HG02870 (cell line): ENCODE measurements around the gene SYT10.
"Not testable (repeated sequence)": the region's sequence is repeated elsewhere in the genome, so short reads cannot be mapped to it uniquely, and the experiment has no call there.

ENCODE experiments used
- ATAC-seq: cut with Tn5 transposase; IDR thresholded peaks from one replicate; pipeline ENCODE4 v1.9.1; 2021; ENCODE audit warnings: mild to moderate bottlenecking, moderate library complexity; ENCODE audit not compliant: unreplicated experiment

SYT10 gene

DNA sequence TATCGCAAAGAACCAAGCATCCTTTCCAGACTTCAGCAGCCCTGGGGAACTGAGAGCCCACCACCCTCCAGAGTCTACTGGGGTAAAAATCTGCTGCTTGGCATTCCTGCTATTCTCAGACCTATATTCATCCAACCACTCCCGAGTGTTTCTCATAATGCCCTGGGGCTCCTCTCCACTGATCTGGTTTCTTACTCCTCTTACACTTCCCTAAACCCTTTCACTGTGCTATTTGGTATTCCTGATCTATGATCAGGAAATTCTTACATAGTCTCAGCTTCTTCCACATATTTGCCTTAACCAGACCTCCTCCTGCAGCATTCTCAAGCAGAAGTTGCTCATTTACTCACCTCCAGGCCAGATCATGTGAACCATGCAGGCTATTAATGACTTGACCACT is 82.4 kb downstream of the SYT10 start:
- ATAC-seq: no peak

DNA sequence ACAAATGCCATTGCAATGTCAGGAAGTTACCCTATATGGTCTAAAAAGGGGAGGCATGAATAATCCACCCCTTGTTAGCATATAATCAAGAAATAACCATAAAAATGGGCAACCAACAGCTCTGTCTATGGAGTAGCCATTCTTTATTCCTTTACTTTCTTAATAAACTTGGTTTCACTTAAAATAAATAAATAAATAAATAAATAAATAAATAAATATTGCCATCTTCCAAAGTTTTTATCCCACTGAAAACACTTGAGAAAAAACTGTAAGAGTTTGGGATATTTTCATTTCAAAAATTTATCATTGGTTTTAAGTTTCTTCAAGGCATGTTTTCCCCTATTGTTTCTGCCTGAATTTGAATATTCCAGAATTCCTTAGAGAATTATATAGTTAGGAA is 89.8 kb downstream of the SYT10 start:
- ATAC-seq: no peak

DNA sequence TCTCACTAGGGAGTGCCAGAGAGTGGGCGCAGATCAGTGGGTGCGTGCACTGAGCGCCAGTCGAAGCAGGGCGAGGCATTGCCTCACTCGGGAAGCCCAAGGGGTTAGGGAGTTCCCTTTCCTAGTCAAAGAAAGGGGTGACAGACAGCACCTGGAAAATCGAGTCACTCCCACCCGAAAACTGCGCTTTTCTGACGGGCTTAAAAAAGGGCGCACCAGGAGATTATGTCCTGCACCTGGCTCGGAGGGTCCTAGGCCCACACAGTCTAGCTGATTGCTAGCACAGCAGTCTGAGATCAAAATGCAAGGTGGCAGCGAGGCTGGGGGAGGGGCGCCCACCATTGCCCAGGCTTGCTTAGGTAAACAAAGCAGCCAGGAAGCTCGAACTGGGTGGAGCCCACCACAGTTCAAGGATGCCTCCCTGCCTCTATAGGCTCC is 107.6 kb downstream of the SYT10 start:
- not testable (repeated sequence) for ATAC-seq

- ATAC-seq: no peak
Measured at GRCh38 chr12:33330940-33331339, 108.7 kb downstream of the SYT10 start.
